GM12878 (cell line): ENCODE data around the gene KRTAP5-3. TPM values are rescaled to one million over a fixed set of nuclear protein-coding genes. Genes with fewer than 3 reads are reported as not detected.

Experiments
- ATAC-seq: fragments of 200-7000 bp; cut with Tn5 transposase; 3 replicates; pipeline ENCODE4 v1.9.1; 2020; ENCODE audit warnings: mild to moderate bottlenecking, moderate library complexity
- BruUV-seq: library from RNA; stranded (reverse); fragments of 400-500 nt; replicated peaks from 2 replicates; lab custom pipeline; 2021; lab: Mats Ljungman, UMichigan
- CTCF ChIA-PET: fragments of 300-600 bp; sonication (Branson Sonifier 250); formaldehyde crosslinking; extraction: SDS; loops from one replicate; lab custom pipeline; 2021; ENCODE audit warnings: inconsistent platforms; lab: Yijun Ruan, JAX
- POLR2A ChIA-PET: fragments of 350-600 bp; formaldehyde crosslinking; extraction: SDS; loops from one replicate; lab custom pipeline; 2021; ENCODE audit warnings: inconsistent platforms; lab: Charles Lee
- RAD21 ChIA-PET: fragments of 300-600 bp; sonication (Branson Sonifier 250); formaldehyde crosslinking; loops from one replicate; lab custom pipeline; 2023; ENCODE audit warnings: antibody characterized with exemption; ENCODE audit not compliant: unreplicated experiment; lab: Charles Lee
- SMC1A ChIA-PET: fragments of 300-600 bp; sonication (Branson Sonifier 250); formaldehyde crosslinking; loops from one replicate; lab custom pipeline; 2023; ENCODE audit not compliant: unreplicated experiment, uncharacterized antibody; lab: Charles Lee
- DNase-seq: peaks from one replicate; pipeline ENCODE4 v3.0.0-alpha.2; 2011; ENCODE audit warnings: low read depth, low spot score
- FAIRE-seq: peaks from 3 replicates; lab custom pipeline; 2011; peaks lifted over from hg19 to GRCh38; lab: Jason Lieb, UNC
- H2AFZ ChIP-seq: 2 replicates; pipeline ENCODE4 v1.6.0; 2011; ENCODE audit warnings: low read depth, low read length, control low read depth; ENCODE audit not compliant: control insufficient read depth
- H3K27ac ChIP-seq: 2 replicates; pipeline ENCODE4 v1.5.1; 2011; ENCODE audit warnings: control low read depth; ENCODE audit not compliant: control insufficient read depth, insufficient read depth
- H3K27me3 ChIP-seq, 2 experiments: replicated peaks in 1 of 2; 2 replicates each; pipeline versions ENCODE4 v1.6.0 to v1.6.1; 2011; ENCODE audit warnings: low read length in 1 of 2; ENCODE audit not compliant: control insufficient read depth in 2 of 2, insufficient read depth in 2 of 2
- H3K36me3 ChIP-seq, 2 experiments: 2 replicates each; pipeline ENCODE4 v1.5.1; 2011; ENCODE audit warnings: low read length in 1 of 2; ENCODE audit not compliant: control insufficient read depth in 2 of 2, insufficient read depth in 2 of 2
- H3K4me1 ChIP-seq: 2 replicates; pipeline ENCODE4 v1.6.1; 2011; ENCODE audit warnings: mild to moderate bottlenecking, low read length, moderate library complexity, mixed read lengths; ENCODE audit not compliant: control insufficient read depth, insufficient read depth
- H3K4me2 ChIP-seq: 2 replicates; pipeline ENCODE4 v1.6.0; 2011; ENCODE audit warnings: control low read depth; ENCODE audit not compliant: control insufficient read depth, insufficient read depth
- H3K4me3 ChIP-seq: fragments of 200-600 bp; sonication (generic); 2 replicates; pipeline ENCODE4 v1.5.1; 2016
- H3K79me2 ChIP-seq: 2 replicates; pipeline ENCODE4 v1.6.0; 2011; ENCODE audit warnings: low read length; ENCODE audit not compliant: control insufficient read depth, insufficient read depth
- H3K9ac ChIP-seq: 2 replicates; pipeline ENCODE4 v1.8.0; 2011; ENCODE audit warnings: low read length, control low read depth, mixed read lengths; ENCODE audit not compliant: control insufficient read depth, insufficient read depth
- H3K9me3 ChIP-seq: replicated peaks from 3 replicates; pipeline ENCODE4 v1.5.1; 2011; ENCODE audit warnings: mild to moderate bottlenecking, low read length; ENCODE audit not compliant: control insufficient read depth, insufficient read depth
- H4K20me1 ChIP-seq: 2 replicates; pipeline ENCODE4 v1.6.0; 2011; ENCODE audit not compliant: control insufficient read depth, insufficient read depth
- ATF3 ChIP-seq: IDR thresholded peaks from 2 replicates; pipeline ENCODE4 v1.6.1; 2011; ENCODE audit warnings: low read depth, mild to moderate bottlenecking, low read length, moderate library complexity, borderline replicate concordance; ENCODE audit errors: extremely low read depth
- E4F1 ChIP-seq: fragments of 450-650 bp; IDR thresholded peaks from 2 replicates; pipeline ENCODE4 v1.6.1; 2018; ENCODE audit warnings: borderline replicate concordance, mild to moderate bottlenecking; ENCODE audit not compliant: partially characterized antibody
- IRF4 ChIP-seq: IDR thresholded peaks from 2 replicates; pipeline ENCODE4 v1.6.1; 2011; ENCODE audit warnings: low read depth, low read length
- LARP7 ChIP-seq: fragments of 450-650 bp; IDR thresholded peaks from 2 replicates; pipeline ENCODE4 v1.6.1; 2017; ENCODE audit warnings: mild to moderate bottlenecking
- MEF2B ChIP-seq: fragments of 450-650 bp; IDR thresholded peaks from 2 replicates; pipeline ENCODE4 v1.6.1; 2018; ENCODE audit warnings: mild to moderate bottlenecking, moderate library complexity; ENCODE audit not compliant: partially characterized antibody, poor library complexity, severe bottlenecking
- MTA3 ChIP-seq: IDR thresholded peaks from 2 replicates; pipeline ENCODE4 v1.6.1; 2012; ENCODE audit warnings: low read length, inconsistent platforms, borderline replicate concordance
- NFYA ChIP-seq: IDR thresholded peaks from 2 replicates; pipeline ENCODE4 v1.6.1; 2011; ENCODE audit warnings: low read depth, mild to moderate bottlenecking, low read length, improper control_type of control experiment, borderline replicate concordance
- PML ChIP-seq: IDR thresholded peaks from 2 replicates; pipeline ENCODE4 v1.6.1; 2012; ENCODE audit warnings: low read length, inconsistent platforms
- SUPT20H ChIP-seq: IDR thresholded peaks from 2 replicates; pipeline ENCODE4 v1.6.1; 2011; ENCODE audit warnings: low read depth, mild to moderate bottlenecking, low read length, moderate library complexity, borderline replicate concordance; ENCODE audit not compliant: control insufficient read depth
- WGBS: methylation state at CpG from one replicate; pipeline ENCODE4 v1.1.6; 2016; ENCODE audit warnings: low lambda C conversion rate; ENCODE audit not compliant: insufficient replicate concordance, insufficient coverage; ENCODE audit errors: missing lambda C conversion rate; 5-methylcytosine and 5-hydroxymethylcytosine counted together
- in situ Hi-C: fragments of 300-500 bp; cut with MboI; formaldehyde crosslinking; loops from 9 replicates; pipeline ENCODE4 v1.14.3; 2018; ENCODE audit warnings: mixed read lengths
- intact Hi-C: fragments of 100-400 bp; cut with micrococcal nuclease; formaldehyde crosslinking; loops from one replicate; pipeline ENCODE4 v1.14.2; 2022; ENCODE audit not compliant: unreplicated experiment
- polyA plus RNA-seq, 11 experiments: library from polyadenylated mRNA; depleted of rRNA in 4 of 11; unstranded in 6 of 11; stranded (reverse) in 5 of 11; fragments of >200 nt; fragmentation: Nextera tagmentation in 4 of 11; fragmentation: Illumina TruSeq in 1 of 11; extraction: Ambion mirVana in 4 of 11; extraction: Trizol in 1 of 11; gene quantifications; 1 replicate in 1 of 11; 2 replicates in 10 of 11; pipeline versions ENCODE4 v1.2.1 to v1.2.3, GENCODE V29; 2011 to 2016; ENCODE audit warnings: inconsistent platforms in 2 of 11, missing spikeins in 2 of 11, low read depth in 1 of 11
- total RNA-seq, 4 experiments: library from RNA; depleted of rRNA in 3 of 4; stranded (reverse); fragments of >200 nt in 3 of 4; fragmentation: Illumina TruSeq in 1 of 4; extraction: Trizol in 1 of 4; gene quantifications; 2 replicates each; pipeline versions ENCODE4 v1.2.1 to v1.2.3, GENCODE V29; 2013 to 2021

Gene KRTAP5-3
- total and polyA plus RNA-seq, 10 of the 15 experiments (the other 5 are each of a cell fraction or from before 2014, with no cell fraction given): not detected

- CTCF ChIA-PET: no interaction called here
- Histone ChIP-seq H3K9ac (no peak overlapping the region), H2AFZ (no peak overlapping the region), H3K4me1 (no peaks in the 10 kb centered on the region), H3K9me3 (no peaks in the 10 kb centered on the region), H3K27ac (no peak overlapping the region), H3K36me3 (no peaks in the 10 kb centered on the region), H4K20me1 (no peaks in the 10 kb centered on the region), H3K27me3 (no peaks in the 10 kb centered on the region; a peak in 2 of 4 replicates), H3K79me2 (no peaks in the 10 kb centered on the region), H3K4me2 (no peak overlapping the region), H3K4me3 (no peak overlapping the region)
- no peak for FAIRE-seq
- POLR2A ChIA-PET: no interaction called here
- RAD21 ChIA-PET: no interaction called here
- TF ChIP-seq MTA3 (no peak), MEF2B (no peak), ATF3 (no peak), LARP7 (no peak), NFYA (no peak), IRF4 (no peak), PML (no peak), E4F1 (no peak), SUPT20H (no peak)
- SMC1A ChIA-PET: no interaction called here
- intact Hi-C loops (no loop called here), in situ Hi-C loops (no loop called here)
- ATAC-seq: no peak
- no TSS peak for BruUV-seq
- 60% methylated on average over 2 of the region's 2 CpGs for WGBS
- no peak for DNase-seq
Observed at GRCh38 chr11:1637628-1638027, 29.4 kb upstream of the KRTAP5-3 start.
